Esophagus (tissue), 2 donors: ENCODE results near the gene UBL5. TPM values are rescaled to one million over a fixed set of nuclear protein-coding genes. Genes with fewer than 3 reads are reported as not detected.
"Not testable (repeated sequence)": the region's sequence is repeated elsewhere in the genome, so short reads cannot be mapped to it uniquely, and the experiment has no call there.

Source experiments
- H3K27ac ChIP-seq, 2 donors: one replicate each; pipeline ENCODE4 v1.5.1; 2013; ENCODE audit warnings: low read depth in 2 of 2, mild to moderate bottlenecking in 2 of 2, inconsistent platforms in 1 of 2, low read length in 1 of 2, moderate library complexity in 1 of 2
- H3K27me3 ChIP-seq, 2 donors: one replicate each; pipeline ENCODE4 v1.6.1; 2013; ENCODE audit warnings: low read length in 2 of 2, control low read depth in 1 of 2, mild to moderate bottlenecking in 1 of 2; ENCODE audit not compliant: insufficient read depth in 2 of 2, control insufficient read depth in 1 of 2
- H3K36me3 ChIP-seq, 2 donors: one replicate each; pipeline ENCODE4 v1.6.1; 2013; ENCODE audit warnings: low read length in 1 of 2; ENCODE audit not compliant: control insufficient read depth in 2 of 2, insufficient read depth in 2 of 2
- H3K4me1 ChIP-seq, 2 donors: one replicate each; pipeline ENCODE4 v1.6.1; 2013; ENCODE audit warnings: low read length in 1 of 2; ENCODE audit not compliant: control insufficient read depth in 2 of 2, insufficient read depth in 2 of 2
- H3K4me3 ChIP-seq, 2 donors: one replicate each; pipeline ENCODE4 v1.5.1; 2013; ENCODE audit warnings: low read length in 2 of 2, mild to moderate bottlenecking in 2 of 2, low read depth in 1 of 2, moderate library complexity in 1 of 2
- H3K9me3 ChIP-seq, 2 donors: one replicate each; pipeline ENCODE4 v1.6.1; 2013; ENCODE audit warnings: mild to moderate bottlenecking in 2 of 2, low read depth in 1 of 2, low read length in 1 of 2, moderate library complexity in 1 of 2; ENCODE audit not compliant: control insufficient read depth in 2 of 2, insufficient read depth in 1 of 2
- WGBS, 2 donors: extraction: QIAGEN DNeasy Blood & Tissue Kit; methylation state at CpG; one replicate each; pipeline ENCODE4 v1.1.7; 2013; 5-methylcytosine and 5-hydroxymethylcytosine counted together
- polyA plus RNA-seq, 2 donors: library from polyadenylated mRNA; stranded (reverse); fragments of 200-250 nt; gene quantifications; one replicate each; pipeline ENCODE4 v1.2.3, GENCODE V29; 2013
- donor health status: healthy with polysubstance abuse.
- donor health status: Bipolar disorder and iron deficiency.

Gene UBL5
- polyA plus RNA-seq, 2 donors: 604 to 1,000 TPM

DNA sequence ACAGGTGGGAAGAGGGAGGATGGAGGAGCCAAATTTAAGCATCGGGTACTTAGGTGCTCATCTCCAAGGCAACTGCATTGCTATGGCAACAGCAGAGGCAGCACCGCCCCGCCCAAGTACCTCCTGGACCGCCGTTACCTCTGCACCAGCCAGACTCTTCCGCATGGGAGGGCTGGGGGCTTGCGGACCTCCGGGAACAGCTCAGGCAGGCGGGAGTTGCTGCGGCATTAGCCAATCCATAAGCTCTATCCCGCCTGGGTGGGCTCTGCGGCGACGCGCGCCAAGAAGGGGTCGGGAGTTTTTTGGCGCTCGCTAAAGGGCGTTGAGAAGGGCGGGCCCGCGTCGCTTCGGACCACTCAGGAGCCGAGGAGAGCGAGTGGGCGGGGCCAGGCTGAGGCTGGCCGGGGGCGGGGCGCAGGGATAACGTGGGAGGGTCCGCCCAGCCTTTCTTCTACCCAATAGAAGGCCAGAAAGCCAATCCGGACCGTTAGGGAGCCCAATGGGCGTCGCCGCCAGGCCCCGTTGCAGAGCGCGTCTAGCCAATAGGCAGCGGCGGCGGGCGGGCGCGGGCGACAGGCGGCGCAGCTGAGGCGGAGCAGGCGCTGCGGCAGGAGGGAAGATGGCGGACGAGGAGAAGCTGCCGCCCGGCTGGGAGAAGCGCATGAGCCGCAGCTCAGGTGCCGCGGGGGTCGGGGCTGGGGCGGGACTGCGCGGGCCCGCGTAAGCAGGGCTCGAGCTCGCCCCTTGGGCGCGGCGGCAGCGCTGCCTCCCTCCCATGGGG, 7.2 kb downstream of the UBL5 start, which contains the start of gene PIN1:
TSS of gene PIN1 (plus strand) at position 593 of the 781 bp plus-strand sequence. CDS start at position 620, 27 bp downstream.
- H3K4me3 ChIP-seq: peak within 1 kb of the TSS; percentile 77 to 79
- WGBS, 2 donors: 0 to 1% methylated on average over 72 to 73 of the region's 73 CpGs
- no peaks in the 10 kb centered on the region for H3K27me3 ChIP-seq
- peak within 1 kb of the TSS; percentile 65 to 71 for H3K27ac ChIP-seq
- H3K4me1 ChIP-seq: peaks cover 0 to 2% of the 10 kb centered on the region in 2 donors
- H3K36me3 ChIP-seq: peaks cover 3 to 9% of the 10 kb centered on the region in 2 donors
- H3K9me3 ChIP-seq: no peaks in the 10 kb centered on the region

DNA sequence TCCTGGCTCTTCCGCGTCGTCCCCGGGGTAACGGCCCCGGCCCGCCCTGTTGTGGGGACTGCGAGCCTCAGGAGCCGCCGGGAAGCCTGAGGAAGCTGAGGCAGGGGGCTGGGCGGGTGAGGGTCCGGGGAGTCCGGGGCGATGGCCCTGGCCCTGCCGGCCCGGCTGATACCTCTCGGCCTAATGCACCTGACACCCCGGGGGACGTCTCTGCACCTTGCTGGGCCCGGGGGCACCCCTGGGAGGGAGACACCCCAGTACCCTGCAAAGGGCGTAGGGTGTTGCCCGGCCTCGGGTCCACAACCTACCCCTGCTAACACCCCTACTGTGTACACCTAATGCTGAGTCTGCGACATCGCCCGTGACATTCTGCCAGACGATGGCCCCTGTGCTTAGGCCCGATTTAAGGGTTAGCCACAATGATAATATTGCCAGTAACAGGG, 7.8 kb downstream of the UBL5 start:
- Histone ChIP-seq H3K36me3 (peaks cover 0 to 9% of the 10 kb centered on the region in 2 donors), H3K27me3 (no peaks in the 10 kb centered on the region)
- WGBS, 2 donors: 2% methylated on average over 20 to 28 of the region's 28 CpGs

DNA sequence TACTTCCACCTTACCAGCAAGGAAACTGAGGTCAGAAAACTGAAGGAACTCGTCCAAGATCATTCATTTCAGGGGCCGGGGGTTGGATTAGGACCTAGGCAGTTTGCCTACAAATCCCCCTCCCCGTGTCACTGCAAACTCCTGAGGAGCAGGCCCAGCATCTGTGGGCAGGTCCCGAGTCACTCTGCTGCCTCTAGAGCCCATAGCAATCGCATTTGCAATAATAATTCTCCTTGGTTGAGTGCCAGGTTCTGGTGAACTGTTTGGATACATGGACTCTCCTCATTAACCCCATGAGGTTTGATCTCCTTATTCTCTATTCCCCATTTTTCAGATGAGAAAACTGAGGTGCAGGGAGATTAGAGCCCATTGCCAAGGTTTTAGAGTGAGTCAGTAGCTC, 8.3 kb downstream of the UBL5 start:
- Histone ChIP-seq H3K9me3 (no peaks in the 10 kb centered on the region), H3K36me3 (peaks cover 0 to 12% of the 10 kb centered on the region in 2 donors), H3K4me1 (peaks cover 0 to 2% of the 10 kb centered on the region in 2 donors), H3K27ac (no peak overlapping the region), H3K27me3 (no peaks in the 10 kb centered on the region), H3K4me3 (peak overlapping the region; percentile 77 to 79)
- 4 to 6% methylated on average over 5 of the region's 5 CpGs for WGBS, 2 donors

More for the DNA sequence above, 7.8 kb downstream of the UBL5 start:
- no peaks in the 10 kb centered on the region for H3K9me3 ChIP-seq
- peaks cover 0 to 2% of the 10 kb centered on the region in 2 donors for H3K4me1 ChIP-seq
- peak overlapping the region; percentile 77 to 79 for H3K4me3 ChIP-seq
- H3K27ac ChIP-seq: peak overlapping the region in 1 of 2 donors; percentile 19

DNA sequence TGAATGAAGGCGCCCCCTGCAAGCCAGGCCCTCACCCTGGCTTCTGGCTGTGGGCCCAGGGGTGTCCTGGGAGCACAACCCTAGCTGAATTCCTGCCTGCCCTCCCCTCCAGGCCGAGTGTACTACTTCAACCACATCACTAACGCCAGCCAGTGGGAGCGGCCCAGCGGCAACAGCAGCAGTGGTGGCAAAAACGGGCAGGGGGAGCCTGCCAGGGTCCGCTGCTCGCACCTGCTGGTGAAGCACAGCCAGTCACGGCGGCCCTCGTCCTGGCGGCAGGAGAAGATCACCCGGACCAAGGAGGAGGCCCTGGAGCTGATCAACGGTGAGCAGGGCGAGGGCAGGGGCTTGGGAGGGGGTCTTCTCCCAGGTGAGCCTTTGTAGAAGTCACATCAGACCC, 10.6 kb downstream of the UBL5 start:
- Histone ChIP-seq H3K4me1 (peaks cover 0 to 2% of the 10 kb centered on the region in 2 donors), H3K36me3 (peaks cover 16 to 33% of the 10 kb centered on the region in 2 donors)

GRCh38 chr19:9839415-9839814, 11.7 kb downstream of the UBL5 start:
- no peaks in the 10 kb centered on the region for H3K9me3 ChIP-seq
- no peak overlapping the region for H3K27ac ChIP-seq
- no peaks in the 10 kb centered on the region for H3K27me3 ChIP-seq
- 76 to 78% methylated on average over 1 of the region's 1 CpG for WGBS, 2 donors
- H3K4me3 ChIP-seq: no peak overlapping the region
- peaks cover 16 to 41% of the 10 kb centered on the region in 2 donors for H3K36me3 ChIP-seq
- H3K4me1 ChIP-seq: peaks cover 0 to 2% of the 10 kb centered on the region in 2 donors

More for the DNA sequence above, 10.6 kb downstream of the UBL5 start:
- Histone ChIP-seq H3K27me3 (no peaks in the 10 kb centered on the region), H3K4me3 (no peak overlapping the region), H3K9me3 (no peaks in the 10 kb centered on the region), H3K27ac (no peak overlapping the region)
- WGBS, 2 donors: 92% methylated on average over 14 to 15 of the region's 15 CpGs

DNA sequence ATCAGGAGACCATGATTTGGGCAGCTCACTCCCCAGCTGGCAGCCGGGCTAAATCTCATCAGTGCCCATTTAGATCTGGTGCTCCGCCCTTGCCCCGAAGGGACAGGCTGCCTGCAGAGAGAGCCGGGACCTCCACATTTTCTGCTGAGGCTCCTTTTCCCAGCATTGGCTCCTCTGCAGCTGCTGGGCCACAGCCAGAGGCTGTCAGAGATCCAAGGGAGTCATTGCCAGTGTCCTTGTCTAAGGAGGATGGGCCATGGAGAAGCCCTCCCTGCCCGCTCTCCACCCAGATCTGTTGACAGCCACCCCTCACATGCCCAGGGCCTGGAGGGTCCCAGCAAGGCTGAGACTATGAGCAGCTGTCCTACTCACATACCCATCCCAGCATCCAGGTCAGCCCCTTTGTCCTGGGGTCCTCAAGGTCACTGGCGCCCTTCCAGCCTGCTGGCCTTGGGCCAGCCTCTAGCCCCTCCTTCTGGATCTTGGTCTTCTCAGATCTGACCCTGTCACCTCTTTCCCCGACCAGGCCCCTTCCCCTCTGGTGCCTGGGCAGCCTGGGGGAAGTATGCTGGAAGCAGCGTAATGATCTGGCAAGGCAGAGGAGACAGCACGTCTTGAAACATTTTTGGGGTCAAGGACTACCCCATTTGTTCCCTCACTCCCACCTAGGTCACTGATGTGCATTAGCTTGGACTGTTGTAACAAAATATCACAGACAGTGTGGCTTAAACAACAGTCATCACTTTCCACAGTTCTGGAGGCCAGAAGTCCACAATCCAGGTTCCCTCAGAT, 15.3 kb downstream of the UBL5 start:
- peaks cover 18 to 57% of the 10 kb centered on the region in 2 donors for H3K36me3 ChIP-seq

GRCh38 chr19:9843626-9844273, 16.0 kb downstream of the UBL5 start:
- not testable (repeated sequence) for H3K9me3 ChIP-seq, H3K27me3 ChIP-seq, H3K4me3 ChIP-seq, H3K27ac ChIP-seq
- Histone ChIP-seq H3K36me3 (peaks cover 18 to 54% of the 10 kb centered on the region in 2 donors), H3K4me1 (peaks cover 3 to 14% of the 10 kb centered on the region in 2 donors)
- 93 to 98% methylated on average over 11 to 12 of the region's 12 CpGs for WGBS, 2 donors

More for the DNA sequence above, 15.3 kb downstream of the UBL5 start:
- Histone ChIP-seq H3K4me3 (no peak overlapping the region), H3K27ac (no peak overlapping the region), H3K9me3 (no peaks in the 10 kb centered on the region), H3K4me1 (peaks cover 3 to 14% of the 10 kb centered on the region in 2 donors), H3K27me3 (no peaks in the 10 kb centered on the region)
- WGBS, 2 donors: 92 to 96% methylated on average over 9 of the region's 9 CpGs

- Histone ChIP-seq H3K27ac (peak overlapping the region in 1 of 2 donors; percentile 34), H3K4me1 (peaks cover 3 to 14% of the 10 kb centered on the region in 2 donors), H3K27me3 (no peaks in the 10 kb centered on the region), H3K9me3 (no peaks in the 10 kb centered on the region), H3K36me3 (peaks cover 12 to 42% of the 10 kb centered on the region in 2 donors), H3K4me3 (no peak overlapping the region)
- 37 to 55% methylated on average over 13 of the region's 13 CpGs for WGBS, 2 donors
Observed at GRCh38 chr19:9847087-9847671, 19.5 kb downstream of the UBL5 start.

DNA sequence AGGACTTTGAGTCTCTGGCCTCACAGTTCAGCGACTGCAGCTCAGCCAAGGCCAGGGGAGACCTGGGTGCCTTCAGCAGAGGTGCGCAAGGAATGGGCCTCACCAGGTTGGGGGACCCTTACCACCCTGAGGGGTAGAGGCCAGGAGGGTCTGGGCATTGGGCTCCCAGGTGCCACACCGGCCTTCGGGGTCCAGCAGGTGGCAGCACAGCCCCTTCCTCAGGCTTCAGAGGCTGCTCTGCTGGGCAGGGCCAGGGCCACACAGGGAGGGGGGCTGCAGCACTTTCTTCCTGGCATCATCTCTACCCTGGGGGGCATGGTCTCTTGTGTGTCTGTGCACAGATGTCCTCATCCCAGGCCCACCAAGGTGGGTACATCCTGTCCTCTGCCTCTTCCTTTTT, 20.3 kb downstream of the UBL5 start:
- Histone ChIP-seq H3K4me3 (no peak overlapping the region), H3K36me3 (peaks cover 4 to 34% of the 10 kb centered on the region in 2 donors), H3K9me3 (no peaks in the 10 kb centered on the region), H3K27me3 (no peaks in the 10 kb centered on the region), H3K27ac (no peak overlapping the region), H3K4me1 (peaks cover 3 to 14% of the 10 kb centered on the region in 2 donors)
- WGBS, 2 donors: 72 to 77% methylated on average over 4 of the region's 4 CpGs
